ENCODE data around the gene ABCA12. TPM values are rescaled to one million over a fixed set of nuclear protein-coding genes. Genes with fewer than 3 reads are reported as not detected.

Gene ABCA12
- total and polyA plus RNA-seq, 10 of the 15 experiments (the other 5 are each of a cell fraction or from before 2014, with no cell fraction given) = 1.2 to 12.1 (median 6.0) TPM

- TF ChIP-seq, protein P1, sequence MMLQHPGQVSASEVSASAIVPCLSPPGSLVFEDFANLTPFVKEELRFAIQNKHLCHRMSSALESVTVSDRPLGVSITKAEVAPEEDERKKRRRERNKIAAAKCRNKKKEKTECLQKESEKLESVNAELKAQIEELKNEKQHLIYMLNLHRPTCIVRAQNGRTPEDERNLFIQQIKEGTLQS (IDR thresholded peaks at IDR 0.05; ENCODE audit: borderline replicate concordance, extremely low read depth, low read depth, low read length) = no peak
These were observed 102.1 kb downstream of the ABCA12 start (continued) for GRCh38 chr2:215036314-215036713.

GRCh38 chr2:215034154-215034553 is 104.3 kb downstream of the ABCA12 start:
- no peak overlapping the region for H3K27ac ChIP-seq (ENCODE audit: control insufficient read depth, insufficient read depth)
- no peaks in the 10 kb centered on the region for H3K9me3 ChIP-seq (replicated peaks; ENCODE audit: control insufficient read depth, insufficient read depth, low read length)
- CTCF ChIA-PET = no interaction called here
- FAIRE-seq = no peak
- TF ChIP-seq TAF1 (IDR thresholded peaks at IDR 0.05; ENCODE audit: borderline replicate concordance, low read depth, low read length) (no peak), FOXK2 (IDR thresholded peaks at IDR 0.05) (no peak), RAD21 (IDR thresholded peaks at IDR 0.05; ENCODE audit: insufficient read depth, low read depth, low read length) (no peak), NRF1 (conservative IDR thresholded peaks at IDR 0.05; ENCODE audit: low read depth, low read length) (no peak), BCLAF1 (IDR thresholded peaks at IDR 0.05) (no peak), TCF3 (IDR thresholded peaks at IDR 0.05; ENCODE audit: borderline replicate concordance, insufficient read depth, low read depth, low read length) (no peak), SMAD1 (IDR thresholded peaks at IDR 0.05; ENCODE audit: low read depth, partially characterized antibody) (no peak), CBFB (IDR thresholded peaks at IDR 0.05; ENCODE audit: low read depth) (no peak)
- TF ChIP-seq, protein P2, sequence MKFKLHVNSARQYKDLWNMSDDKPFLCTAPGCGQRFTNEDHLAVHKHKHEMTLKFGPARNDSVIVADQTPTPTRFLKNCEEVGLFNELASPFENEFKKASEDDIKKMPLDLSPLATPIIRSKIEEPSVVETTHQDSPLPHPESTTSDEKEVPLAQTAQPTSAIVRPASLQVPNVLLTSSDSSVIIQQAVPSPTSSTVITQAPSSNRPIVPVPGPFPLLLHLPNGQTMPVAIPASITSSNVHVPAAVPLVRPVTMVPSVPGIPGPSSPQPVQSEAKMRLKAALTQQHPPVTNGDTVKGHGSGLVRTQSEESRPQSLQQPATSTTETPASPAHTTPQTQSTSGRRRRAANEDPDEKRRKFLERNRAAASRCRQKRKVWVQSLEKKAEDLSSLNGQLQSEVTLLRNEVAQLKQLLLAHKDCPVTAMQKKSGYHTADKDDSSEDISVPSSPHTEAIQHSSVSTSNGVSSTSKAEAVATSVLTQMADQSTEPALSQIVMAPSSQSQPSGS (IDR thresholded peaks at IDR 0.05; ENCODE audit: low read length) = no peak
- BruUV-seq (replicated peaks) = no TSS peak
- no peak for DNase-seq (ENCODE audit: low read depth, low spot score)
- intact Hi-C loops (cut with micrococcal nuclease; ENCODE audit: unreplicated experiment) = no loop called here
- no peak overlapping the region for H3K9ac ChIP-seq (ENCODE audit: control insufficient read depth, insufficient read depth, low read length)
- SMC1A ChIA-PET (ENCODE audit: uncharacterized antibody, unreplicated experiment) = interaction anchor here (1.4 kb wide), 1 partner anchor 9 kb away, joined by 4 read pairs; no protein-coding TSS in a partner anchor
- no peaks in the 10 kb centered on the region for H3K27me3 ChIP-seq (replicated peaks in 1 of 2; ENCODE audit: control insufficient read depth in 2 of 2, insufficient read depth in 2 of 2, low read length in 1 of 2)
- no peak overlapping the region for H2AFZ ChIP-seq (ENCODE audit: control insufficient read depth, low read depth, low read length)
- no peak overlapping the region for H3K4me3 ChIP-seq
- POLR2A ChIA-PET = interaction anchor here (0.8 kb wide), 1 partner anchor 1099 kb away, joined by 4 read pairs; no protein-coding TSS in a partner anchor
- no peaks in the 10 kb centered on the region; a peak in 1 of 4 replicates for H3K36me3 ChIP-seq (ENCODE audit: control insufficient read depth in 2 of 2, insufficient read depth in 2 of 2, low read length in 1 of 2)
- H3K4me1 ChIP-seq (ENCODE audit: control insufficient read depth, insufficient read depth, low read length) = no peaks in the 10 kb centered on the region
- H3K4me2 ChIP-seq (ENCODE audit: control insufficient read depth, insufficient read depth) = no peak overlapping the region
- RAD21 ChIA-PET (ENCODE audit: unreplicated experiment) = no interaction called here
- ATAC-seq = no peak
- in situ Hi-C loops (cut with MboI) = no loop called here
- H3K79me2 ChIP-seq (ENCODE audit: control insufficient read depth, insufficient read depth, low read length) = no peaks in the 10 kb centered on the region
- WGBS (ENCODE audit: insufficient coverage, insufficient replicate concordance, low lambda C conversion rate, missing lambda C conversion rate) = 52% methylated on average over 3 of the region's 3 CpGs
- no peaks in the 10 kb centered on the region for H4K20me1 ChIP-seq (ENCODE audit: control insufficient read depth, insufficient read depth)
